WTC11 (cell line): Measurements from ENCODE around the gene SPOCK2. TPM values are rescaled to one million over a fixed set of nuclear protein-coding genes. Genes with fewer than 3 reads are reported as not detected.

Source experiments
- ATAC-seq: fragments of 200-7000 bp; cut with Tn5 transposase; 2 replicates; pipeline ENCODE4 v1.10.0; 2021; ENCODE audit warnings: mild to moderate bottlenecking, moderate library complexity
- CTCF ChIA-PET: fragments of 300-600 bp; sonication (Branson Sonifier 250); formaldehyde crosslinking; loops from one replicate; lab custom pipeline; 2021; ENCODE audit warnings: antibody characterized with exemption; lab: Charles Lee
- POLR2A ChIA-PET: fragments of 350-600 bp; sonication (Branson Sonifier 250); formaldehyde crosslinking; loops from one replicate; lab custom pipeline; 2021; ENCODE audit warnings: antibody characterized with exemption; lab: Charles Lee
- DNase-seq: peaks from one replicate; pipeline ENCODE4 v3.0.0; 2021; ENCODE audit warnings: low spot score
- H3K27ac Mint-ChIP-seq: 2 replicates; pipeline ENCODE4 v1.8.0; 2021; ENCODE audit warnings: mixed read lengths
- H3K27me3 Mint-ChIP-seq: 2 replicates; pipeline ENCODE4 v1.8.0; 2021; ENCODE audit warnings: low read depth, mild to moderate bottlenecking, moderate library complexity, mixed read lengths
- H3K36me3 Mint-ChIP-seq: 2 replicates; pipeline ENCODE4 v1.8.0; 2021; ENCODE audit warnings: mixed read lengths
- H3K4me1 Mint-ChIP-seq: 2 replicates; pipeline ENCODE4 v1.8.0; 2022; ENCODE audit warnings: mixed read lengths
- H3K4me3 Mint-ChIP-seq: 2 replicates; pipeline ENCODE4 v1.8.0; 2021; ENCODE audit warnings: mild to moderate bottlenecking, moderate library complexity, mixed read lengths
- H3K9me3 Mint-ChIP-seq: 2 replicates; pipeline ENCODE4 v1.8.0; 2021; ENCODE audit warnings: mixed read lengths
- CREB1 ChIP-seq: sonication (generic); formaldehyde crosslinking; IDR thresholded peaks from 2 replicates; pipeline ENCODE4 v1.8.0; 2023; ENCODE audit warnings: mild to moderate bottlenecking, missing genetic modification reagents
- EMX1 ChIP-seq: fragments of 250-450 bp; sonication (Bioruptor Pico); IDR thresholded peaks from 2 replicates; pipeline ENCODE4 v1.8.0; 2021; ENCODE audit warnings: mild to moderate bottlenecking
- ETV6 ChIP-seq: sonication (generic); formaldehyde crosslinking; IDR thresholded peaks from 2 replicates; pipeline ENCODE4 v1.8.1; 2022; ENCODE audit warnings: mild to moderate bottlenecking, missing genetic modification reagents
- FOXJ3 ChIP-seq: sonication (generic); formaldehyde crosslinking; IDR thresholded peaks from 2 replicates; pipeline ENCODE4 v1.9.0; 2021; ENCODE audit warnings: missing genetic modification reagents, mild to moderate bottlenecking, borderline replicate concordance
- FOXP1 ChIP-seq: sonication (generic); formaldehyde crosslinking; IDR thresholded peaks from 2 replicates; pipeline ENCODE4 v1.8.0; 2022; ENCODE audit warnings: missing genetic modification reagents, mild to moderate bottlenecking, moderate library complexity, borderline replicate concordance
- IRF2 ChIP-seq: sonication (generic); formaldehyde crosslinking; IDR thresholded peaks from 2 replicates; pipeline ENCODE4 v1.8.0; 2022; ENCODE audit warnings: low read depth, missing genetic modification reagents, borderline replicate concordance
- KAT7 ChIP-seq: sonication (generic); formaldehyde crosslinking; IDR thresholded peaks from 2 replicates; pipeline ENCODE4 v1.8.1; 2023; ENCODE audit warnings: missing genetic modification reagents, mild to moderate bottlenecking, borderline replicate concordance
- MXD4 ChIP-seq: fragments of 250-450 bp; sonication (Bioruptor Pico); IDR thresholded peaks from 2 replicates; pipeline ENCODE4 v1.8.0; 2021; ENCODE audit warnings: mild to moderate bottlenecking, moderate library complexity, borderline replicate concordance
- NR2C2 ChIP-seq: sonication (generic); formaldehyde crosslinking; IDR thresholded peaks from 2 replicates; pipeline ENCODE4 v1.8.0; 2022; ENCODE audit warnings: mild to moderate bottlenecking, missing genetic modification reagents
- RORB ChIP-seq: fragments of 250-450 bp; sonication (Bioruptor Pico); IDR thresholded peaks from 2 replicates; pipeline ENCODE4 v1.9.0; 2021; ENCODE audit warnings: mild to moderate bottlenecking
- SP1 ChIP-seq: sonication (generic); formaldehyde crosslinking; conservative IDR thresholded peaks from 2 replicates; pipeline ENCODE4 v1.8.1; 2022; ENCODE audit warnings: missing genetic modification reagents
- ZNF138 ChIP-seq: sonication (generic); formaldehyde crosslinking; conservative IDR thresholded peaks from 2 replicates; pipeline ENCODE4 v1.8.1; 2022; ENCODE audit warnings: mild to moderate bottlenecking, moderate library complexity, missing genetic modification reagents
- ZNF317 ChIP-seq: sonication (generic); formaldehyde crosslinking; IDR thresholded peaks from 2 replicates; pipeline ENCODE4 v1.8.1; 2023; ENCODE audit warnings: low read depth, mild to moderate bottlenecking, moderate library complexity, missing genetic modification reagents, borderline replicate concordance
- ZNF416 ChIP-seq: fragments of 250-450 bp; sonication (Bioruptor Pico); IDR thresholded peaks from 2 replicates; pipeline ENCODE4 v1.9.0; 2021; ENCODE audit warnings: mild to moderate bottlenecking, inconsistent platforms
- ZNF423 ChIP-seq: fragments of 250-450 bp; sonication (Bioruptor Pico); IDR thresholded peaks from 2 replicates; pipeline ENCODE4 v2.1.2; 2022; ENCODE audit warnings: mild to moderate bottlenecking, moderate library complexity
- total RNA-seq: library from RNA; stranded (reverse); gene quantifications from 3 replicates; pipeline ENCODE4 v1.2.3, GENCODE V29; 2021
- TF ChIP-seq, protein P1 (sequence below): sonication (generic); formaldehyde crosslinking; IDR thresholded peaks from 2 replicates; pipeline ENCODE4 v1.8.0; 2022; ENCODE audit warnings: mild to moderate bottlenecking, missing genetic modification reagents
- TF ChIP-seq, protein P2 (sequence below): sonication (generic); formaldehyde crosslinking; IDR thresholded peaks from 2 replicates; pipeline ENCODE4 v1.8.1; 2023; ENCODE audit warnings: mild to moderate bottlenecking, missing genetic modification reagents, moderate library complexity
- TF ChIP-seq, protein P3 (sequence below): sonication (generic); formaldehyde crosslinking; IDR thresholded peaks from 2 replicates; pipeline ENCODE4 v1.8.1; 2022; ENCODE audit warnings: mild to moderate bottlenecking, moderate library complexity, missing genetic modification reagents
- TF ChIP-seq, protein P4 (sequence below): sonication (generic); formaldehyde crosslinking; IDR thresholded peaks from 2 replicates; pipeline ENCODE4 v1.8.0; 2022; ENCODE audit warnings: mild to moderate bottlenecking, missing genetic modification reagents
- TF ChIP-seq, protein P5 (sequence below): sonication (generic); formaldehyde crosslinking; IDR thresholded peaks from 2 replicates; pipeline ENCODE4 v1.8.0; 2022; ENCODE audit warnings: missing genetic modification reagents
- TF ChIP-seq, protein P6 (sequence below): sonication (generic); formaldehyde crosslinking; IDR thresholded peaks from 2 replicates; pipeline ENCODE4 v1.8.1; 2023; ENCODE audit warnings: mild to moderate bottlenecking, missing genetic modification reagents, moderate library complexity
- TF ChIP-seq, protein P7 (sequence below): sonication (generic); formaldehyde crosslinking; IDR thresholded peaks from 2 replicates; pipeline ENCODE4 v1.8.1; 2023; ENCODE audit warnings: mild to moderate bottlenecking, missing genetic modification reagents

Gene SPOCK2
- total RNA-seq, 1 experiment from 2014 or later: 4.7 TPM

DNA sequence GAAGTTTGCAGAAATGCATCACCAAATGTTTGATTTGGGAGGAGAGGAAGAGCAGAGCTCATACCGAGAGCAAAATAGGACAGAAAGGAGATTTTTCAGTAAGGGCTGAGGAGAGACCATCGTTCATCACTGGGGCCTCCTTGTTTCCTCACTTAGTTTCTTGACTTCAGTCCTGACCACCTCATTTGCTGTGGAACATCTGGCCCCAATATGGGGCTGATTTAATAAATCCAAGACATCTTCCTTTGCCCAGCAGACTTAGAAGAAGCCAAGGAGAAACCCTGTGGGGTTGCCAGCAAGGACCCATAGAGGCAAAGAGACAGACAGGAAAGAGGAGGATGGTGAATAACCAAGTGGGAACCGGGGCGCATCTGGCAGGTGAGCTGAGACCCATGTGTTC lies 63.8 kb downstream of the SPOCK2 start:
- no peak for ATAC-seq
- Mint-ChIP-seq H3K27me3 (no peaks in the 10 kb centered on the region), H3K4me3 (no peak overlapping the region)

DNA sequence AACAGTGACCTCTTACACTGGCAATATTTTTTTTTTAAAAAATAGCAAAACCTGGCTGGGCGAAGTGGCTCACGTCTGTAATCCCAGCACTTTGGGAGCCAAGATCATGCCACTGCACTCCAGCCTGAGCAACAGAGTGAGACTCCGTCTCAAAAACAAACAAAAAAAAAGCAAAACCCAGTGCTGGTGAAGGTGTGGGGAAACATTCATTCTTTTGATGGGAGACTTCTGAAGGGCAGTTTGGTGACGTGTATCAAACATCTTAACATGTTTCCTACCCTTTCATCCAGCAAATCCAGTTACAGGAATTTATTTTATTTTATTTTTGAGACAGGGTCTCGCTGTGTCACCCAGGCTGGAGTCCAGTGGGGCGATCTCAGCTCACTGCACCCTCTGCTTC lies 66.1 kb downstream of the SPOCK2 start:
- ChIA-PET POLR2A (no interaction called here), CTCF (no interaction called here)
- DNase-seq: no peak
- H3K27me3 Mint-ChIP-seq: no peaks in the 10 kb centered on the region
- H3K27ac Mint-ChIP-seq: no peak overlapping the region
- H3K9me3 Mint-ChIP-seq: no peaks in the 10 kb centered on the region
- H3K4me3 Mint-ChIP-seq: no peak overlapping the region
- no peak for ATAC-seq
- TF ChIP-seq FOXP1 (no peak), ZNF317 (CRISPR knock-in tag) (no peak), NR2C2 (no peak), CREB1 (CRISPR knock-in tag) (no peak), IRF2 (CRISPR knock-in tag) (no peak), ETV6 (no peak), EMX1 (no peak), ZNF416 (CRISPR knock-in tag) (no peak), MXD4 (no peak), ZNF423 (CRISPR knock-in tag) (no peak), FOXJ3 (CRISPR knock-in tag) (no peak), SP1 (CRISPR knock-in tag) (no peak), ZNF138 (CRISPR knock-in tag) (no peak), KAT7 (CRISPR knock-in tag) (no peak)
- TF ChIP-seq, protein P1, sequence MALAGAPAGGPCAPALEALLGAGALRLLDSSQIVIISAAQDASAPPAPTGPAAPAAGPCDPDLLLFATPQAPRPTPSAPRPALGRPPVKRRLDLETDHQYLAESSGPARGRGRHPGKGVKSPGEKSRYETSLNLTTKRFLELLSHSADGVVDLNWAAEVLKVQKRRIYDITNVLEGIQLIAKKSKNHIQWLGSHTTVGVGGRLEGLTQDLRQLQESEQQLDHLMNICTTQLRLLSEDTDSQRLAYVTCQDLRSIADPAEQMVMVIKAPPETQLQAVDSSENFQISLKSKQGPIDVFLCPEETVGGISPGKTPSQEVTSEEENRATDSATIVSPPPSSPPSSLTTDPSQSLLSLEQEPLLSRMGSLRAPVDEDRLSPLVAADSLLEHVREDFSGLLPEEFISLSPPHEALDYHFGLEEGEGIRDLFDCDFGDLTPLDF (CRISPR knock-in tag): no peak
- TF ChIP-seq, protein P2, sequence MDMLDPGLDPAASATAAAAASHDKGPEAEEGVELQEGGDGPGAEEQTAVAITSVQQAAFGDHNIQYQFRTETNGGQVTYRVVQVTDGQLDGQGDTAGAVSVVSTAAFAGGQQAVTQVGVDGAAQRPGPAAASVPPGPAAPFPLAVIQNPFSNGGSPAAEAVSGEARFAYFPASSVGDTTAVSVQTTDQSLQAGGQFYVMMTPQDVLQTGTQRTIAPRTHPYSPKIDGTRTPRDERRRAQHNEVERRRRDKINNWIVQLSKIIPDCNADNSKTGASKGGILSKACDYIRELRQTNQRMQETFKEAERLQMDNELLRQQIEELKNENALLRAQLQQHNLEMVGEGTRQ: no peak
- TF ChIP-seq, protein P3, sequence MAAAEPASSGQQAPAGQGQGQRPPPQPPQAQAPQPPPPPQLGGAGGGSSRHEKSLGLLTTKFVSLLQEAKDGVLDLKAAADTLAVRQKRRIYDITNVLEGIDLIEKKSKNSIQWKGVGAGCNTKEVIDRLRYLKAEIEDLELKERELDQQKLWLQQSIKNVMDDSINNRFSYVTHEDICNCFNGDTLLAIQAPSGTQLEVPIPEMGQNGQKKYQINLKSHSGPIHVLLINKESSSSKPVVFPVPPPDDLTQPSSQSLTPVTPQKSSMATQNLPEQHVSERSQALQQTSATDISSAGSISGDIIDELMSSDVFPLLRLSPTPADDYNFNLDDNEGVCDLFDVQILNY (CRISPR knock-in tag): no peak
- TF ChIP-seq, protein P4, sequence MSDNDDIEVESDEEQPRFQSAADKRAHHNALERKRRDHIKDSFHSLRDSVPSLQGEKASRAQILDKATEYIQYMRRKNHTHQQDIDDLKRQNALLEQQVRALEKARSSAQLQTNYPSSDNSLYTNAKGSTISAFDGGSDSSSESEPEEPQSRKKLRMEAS (CRISPR knock-in tag): no peak
- TF ChIP-seq, protein P5, sequence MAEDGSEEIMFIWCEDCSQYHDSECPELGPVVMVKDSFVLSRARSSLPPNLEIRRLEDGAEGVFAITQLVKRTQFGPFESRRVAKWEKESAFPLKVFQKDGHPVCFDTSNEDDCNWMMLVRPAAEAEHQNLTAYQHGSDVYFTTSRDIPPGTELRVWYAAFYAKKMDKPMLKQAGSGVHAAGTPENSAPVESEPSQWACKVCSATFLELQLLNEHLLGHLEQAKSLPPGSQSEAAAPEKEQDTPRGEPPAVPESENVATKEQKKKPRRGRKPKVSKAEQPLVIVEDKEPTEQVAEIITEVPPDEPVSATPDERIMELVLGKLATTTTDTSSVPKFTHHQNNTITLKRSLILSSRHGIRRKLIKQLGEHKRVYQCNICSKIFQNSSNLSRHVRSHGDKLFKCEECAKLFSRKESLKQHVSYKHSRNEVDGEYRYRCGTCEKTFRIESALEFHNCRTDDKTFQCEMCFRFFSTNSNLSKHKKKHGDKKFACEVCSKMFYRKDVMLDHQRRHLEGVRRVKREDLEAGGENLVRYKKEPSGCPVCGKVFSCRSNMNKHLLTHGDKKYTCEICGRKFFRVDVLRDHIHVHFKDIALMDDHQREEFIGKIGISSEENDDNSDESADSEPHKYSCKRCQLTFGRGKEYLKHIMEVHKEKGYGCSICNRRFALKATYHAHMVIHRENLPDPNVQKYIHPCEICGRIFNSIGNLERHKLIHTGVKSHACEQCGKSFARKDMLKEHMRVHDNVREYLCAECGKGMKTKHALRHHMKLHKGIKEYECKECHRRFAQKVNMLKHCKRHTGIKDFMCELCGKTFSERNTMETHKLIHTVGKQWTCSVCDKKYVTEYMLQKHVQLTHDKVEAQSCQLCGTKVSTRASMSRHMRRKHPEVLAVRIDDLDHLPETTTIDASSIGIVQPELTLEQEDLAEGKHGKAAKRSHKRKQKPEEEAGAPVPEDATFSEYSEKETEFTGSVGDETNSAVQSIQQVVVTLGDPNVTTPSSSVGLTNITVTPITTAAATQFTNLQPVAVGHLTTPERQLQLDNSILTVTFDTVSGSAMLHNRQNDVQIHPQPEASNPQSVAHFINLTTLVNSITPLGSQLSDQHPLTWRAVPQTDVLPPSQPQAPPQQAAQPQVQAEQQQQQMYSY: no peak
- TF ChIP-seq, protein P6, sequence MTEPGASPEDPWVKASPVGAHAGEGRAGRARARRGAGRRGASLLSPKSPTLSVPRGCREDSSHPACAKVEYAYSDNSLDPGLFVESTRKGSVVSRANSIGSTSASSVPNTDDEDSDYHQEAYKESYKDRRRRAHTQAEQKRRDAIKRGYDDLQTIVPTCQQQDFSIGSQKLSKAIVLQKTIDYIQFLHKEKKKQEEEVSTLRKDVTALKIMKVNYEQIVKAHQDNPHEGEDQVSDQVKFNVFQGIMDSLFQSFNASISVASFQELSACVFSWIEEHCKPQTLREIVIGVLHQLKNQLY (CRISPR knock-in tag): no peak
- H3K36me3 Mint-ChIP-seq: no peaks in the 10 kb centered on the region
- H3K4me1 Mint-ChIP-seq: peaks cover 6% of the 10 kb centered on the region

More for the DNA sequence above, 63.8 kb downstream of the SPOCK2 start:
- Mint-ChIP-seq H3K36me3 (no peaks in the 10 kb centered on the region), H3K27ac (no peak overlapping the region), H3K9me3 (no peaks in the 10 kb centered on the region), H3K4me1 (peaks cover 2% of the 10 kb centered on the region; the same call in 1 of the 2 replicates)
- POLR2A ChIA-PET: no interaction called here
- CTCF ChIA-PET: interaction anchor here (1.2 to 2.4 kb wide), 2 partner anchors 24 to 128 kb away, joined by 3 to 10 read pairs; no protein-coding TSS in a partner anchor
- DNase-seq: no peak
- no peak for TF ChIP-seq RORB (CRISPR knock-in tag)
- TF ChIP-seq, protein P7, sequence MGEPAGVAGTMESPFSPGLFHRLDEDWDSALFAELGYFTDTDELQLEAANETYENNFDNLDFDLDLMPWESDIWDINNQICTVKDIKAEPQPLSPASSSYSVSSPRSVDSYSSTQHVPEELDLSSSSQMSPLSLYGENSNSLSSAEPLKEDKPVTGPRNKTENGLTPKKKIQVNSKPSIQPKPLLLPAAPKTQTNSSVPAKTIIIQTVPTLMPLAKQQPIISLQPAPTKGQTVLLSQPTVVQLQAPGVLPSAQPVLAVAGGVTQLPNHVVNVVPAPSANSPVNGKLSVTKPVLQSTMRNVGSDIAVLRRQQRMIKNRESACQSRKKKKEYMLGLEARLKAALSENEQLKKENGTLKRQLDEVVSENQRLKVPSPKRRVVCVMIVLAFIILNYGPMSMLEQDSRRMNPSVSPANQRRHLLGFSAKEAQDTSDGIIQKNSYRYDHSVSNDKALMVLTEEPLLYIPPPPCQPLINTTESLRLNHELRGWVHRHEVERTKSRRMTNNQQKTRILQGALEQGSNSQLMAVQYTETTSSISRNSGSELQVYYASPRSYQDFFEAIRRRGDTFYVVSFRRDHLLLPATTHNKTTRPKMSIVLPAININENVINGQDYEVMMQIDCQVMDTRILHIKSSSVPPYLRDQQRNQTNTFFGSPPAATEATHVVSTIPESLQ: no peak
